SK-N-SH (cell line): ENCODE data around the gene HS6ST1. TPM values are rescaled to one million over a fixed set of nuclear protein-coding genes. Genes with fewer than 3 reads are reported as not detected.

Source experiments
- CTCF ChIA-PET: fragments of 300-600, 350-600 bp; formaldehyde crosslinking; extraction: SDS; loops from one replicate; lab custom pipeline; 2021; lab: Yijun Ruan, JAX
- POLR2A ChIA-PET: fragments of 350-600 bp; sonication (Branson Sonifier 250); formaldehyde crosslinking; extraction: SDS; loops from one replicate; lab custom pipeline; 2020; ENCODE audit warnings: antibody characterized with exemption, inconsistent platforms; lab: Yijun Ruan, JAX
- DNase-seq: peaks from one replicate; pipeline ENCODE4 v3.0.0; 2012
- H2AFZ ChIP-seq: fragments of 200-600 bp; sonication (generic); 2 replicates; pipeline ENCODE4 v1.8.1; 2016; ENCODE audit warnings: antibody characterized with exemption, mild to moderate bottlenecking, low read depth
- H3F3A ChIP-seq: fragments of 200-600 bp; sonication (generic); replicated peaks from 2 replicates; pipeline ENCODE3; 2016; ENCODE audit warnings: antibody characterized with exemption, mild to moderate bottlenecking; ENCODE audit not compliant: insufficient read depth
- H3K27ac ChIP-seq, 2 experiments: fragments of 200-500 bp in 1 of 2; fragments of 200-600 bp in 1 of 2; sonication (Bioruptor generic) in 1 of 2; sonication (generic), shearing (Covaris generic) in 1 of 2; 2 replicates each; pipeline versions ENCODE4 v1.5.1 to v1.6.1; 2014 to 2016; ENCODE audit warnings: low read depth in 2 of 2, inconsistent platforms in 1 of 2, low read length in 1 of 2, mild to moderate bottlenecking in 1 of 2, mixed read lengths in 1 of 2
- H3K27me3 ChIP-seq: fragments of 200-600 bp; sonication (generic), shearing (Covaris generic); 2 replicates; pipeline ENCODE4 v1.6.1; 2016; ENCODE audit warnings: mixed run types; ENCODE audit not compliant: insufficient read depth
- H3K36me3 ChIP-seq, 2 experiments: fragments of 200-500 bp in 1 of 2; fragments of 200-600 bp in 1 of 2; sonication (Bioruptor generic) in 1 of 2; sonication (generic) in 1 of 2; replicated peaks in 1 of 2; 2 replicates each; pipeline versions ENCODE3 to v1.5.1; 2014 to 2016; ENCODE audit warnings: low read length in 1 of 2, mild to moderate bottlenecking in 1 of 2; ENCODE audit not compliant: insufficient read depth in 2 of 2, control insufficient read depth in 1 of 2
- H3K4me1 ChIP-seq, 2 experiments: fragments of 200-500 bp in 1 of 2; fragments of 200-600 bp in 1 of 2; sonication (Bioruptor generic) in 1 of 2; sonication (generic), shearing (Covaris generic) in 1 of 2; 2 replicates each; pipeline versions ENCODE4 v1.5.1 to v1.6.1; 2014 to 2016; ENCODE audit warnings: low read depth in 1 of 2, low read length in 1 of 2, mixed run types in 1 of 2; ENCODE audit not compliant: insufficient read depth in 2 of 2, control insufficient read depth in 1 of 2
- H3K4me2 ChIP-seq: fragments of 200-600 bp; sonication (generic), shearing (Covaris generic); 2 replicates; pipeline ENCODE4 v1.6.1; 2017; ENCODE audit warnings: mixed run types
- H3K4me3 ChIP-seq, 2 experiments: fragments of 200-500 bp in 1 of 2; fragments of 200-600 bp in 1 of 2; sonication (Bioruptor generic) in 1 of 2; sonication (generic), shearing (Covaris generic) in 1 of 2; 2 replicates each; pipeline versions ENCODE4 v1.5.1 to v1.8.1; 2014 to 2016; ENCODE audit warnings: low read depth in 2 of 2, inconsistent platforms in 1 of 2, low read length in 1 of 2, mild to moderate bottlenecking in 1 of 2, mixed read lengths in 1 of 2, moderate library complexity in 1 of 2
- H3K79me2 ChIP-seq: fragments of 200-600 bp; sonication (generic); 2 replicates; pipeline ENCODE4 v1.8.1; 2017; ENCODE audit warnings: mild to moderate bottlenecking; ENCODE audit not compliant: insufficient read depth
- H3K9ac ChIP-seq: fragments of 200-600 bp; sonication (generic); 2 replicates; pipeline ENCODE4 v1.6.1; 2017; ENCODE audit warnings: mixed run types
- H3K9me2 ChIP-seq: fragments of 200-600 bp; sonication (generic); 2 replicates; pipeline ENCODE4 v1.6.1; 2017; ENCODE audit warnings: mixed run types
- H3K9me3 ChIP-seq: fragments of 200-600 bp; sonication (generic); 2 replicates; pipeline ENCODE4 v1.6.1; 2017; ENCODE audit warnings: mixed run types, mild to moderate bottlenecking, moderate library complexity
- H4K20me1 ChIP-seq: fragments of 200-600 bp; sonication (generic); 2 replicates; pipeline ENCODE4 v1.6.1; 2017; ENCODE audit warnings: mild to moderate bottlenecking, mixed run types; ENCODE audit not compliant: insufficient read depth
- CHD2 ChIP-seq: fragments of 150-350 bp; IDR thresholded peaks from 2 replicates; pipeline ENCODE4 v1.6.1; 2018; ENCODE audit warnings: low read length; ENCODE audit not compliant: partially characterized antibody
- ELF1 ChIP-seq: IDR thresholded peaks from 2 replicates; pipeline ENCODE4 v1.4.0; 2012
- NFIC ChIP-seq: IDR thresholded peaks from 2 replicates; pipeline ENCODE4 v1.4.0; 2012; ENCODE audit warnings: borderline replicate concordance
- NRF1 ChIP-seq: IDR thresholded peaks from 2 replicates; pipeline ENCODE4 v1.6.1; 2012; ENCODE audit warnings: low read depth, mild to moderate bottlenecking, low read length
- RAD21 ChIP-seq: IDR thresholded peaks from 2 replicates; pipeline ENCODE4 v1.6.1; 2012; ENCODE audit warnings: mild to moderate bottlenecking, low read length
- RCOR1 ChIP-seq: fragments of 150-350 bp; IDR thresholded peaks from 2 replicates; pipeline ENCODE4 v1.6.1; 2017; ENCODE audit warnings: antibody characterized with exemption, low read length
- RFX5 ChIP-seq: IDR thresholded peaks from 2 replicates; pipeline ENCODE4 v1.6.1; 2012; ENCODE audit warnings: mild to moderate bottlenecking, improper control_type of control experiment, low read length
- RXRA ChIP-seq: IDR thresholded peaks from 2 replicates; pipeline ENCODE4 v1.4.0; 2012; ENCODE audit warnings: low read depth, mild to moderate bottlenecking, borderline replicate concordance
- SMC3 ChIP-seq: IDR thresholded peaks from 2 replicates; pipeline ENCODE4 v1.6.1; 2012; ENCODE audit warnings: low read depth, low read length, improper control_type of control experiment
- TAF1 ChIP-seq: IDR thresholded peaks from 2 replicates; pipeline ENCODE4 v1.6.1; 2012; ENCODE audit warnings: low read depth, mild to moderate bottlenecking, low read length, moderate library complexity, borderline replicate concordance
- TCF12 ChIP-seq: IDR thresholded peaks from 2 replicates; pipeline ENCODE4 v1.4.0; 2012
- TEAD4 ChIP-seq: IDR thresholded peaks from 2 replicates; pipeline ENCODE4 v1.4.0; 2012; ENCODE audit warnings: mild to moderate bottlenecking, borderline replicate concordance; ENCODE audit not compliant: insufficient read depth
- YY1 ChIP-seq: IDR thresholded peaks from 2 replicates; pipeline ENCODE4 v1.4.0; 2012; ENCODE audit warnings: low read depth, mild to moderate bottlenecking
- WGBS: methylation state at CpG from one replicate; pipeline ENCODE4 v1.1.6; 2017; ENCODE audit warnings: low lambda C conversion rate; 5-methylcytosine and 5-hydroxymethylcytosine counted together
- polyA plus RNA-seq, 3 experiments: library from polyadenylated mRNA; depleted of rRNA; stranded (reverse); fragments of >200 nt; gene quantifications; 2 replicates each; pipeline ENCODE4 v1.2.3, GENCODE V29; 2012
- TF ChIP-seq, protein P1 (sequence below): fragments of 150-350 bp; IDR thresholded peaks from 2 replicates; pipeline ENCODE4 v1.6.1; 2017; ENCODE audit warnings: antibody characterized with exemption, low read length, low read depth, borderline replicate concordance
- TF ChIP-seq, protein P2 (sequence below): fragments of 200-600 bp; sonication (generic); IDR thresholded peaks from 2 replicates; pipeline ENCODE4 v1.6.1; 2017; ENCODE audit warnings: antibody characterized with exemption, mild to moderate bottlenecking, moderate library complexity
- TF ChIP-seq, protein P3 (sequence below): IDR thresholded peaks from 2 replicates; pipeline ENCODE4 v1.4.0; 2012; ENCODE audit warnings: low read depth
- TF ChIP-seq, protein P4 (sequence below): IDR thresholded peaks from 2 replicates; pipeline ENCODE4 v1.4.0; 2012; ENCODE audit warnings: low read depth, borderline replicate concordance
- TF ChIP-seq, protein P5 (sequence below): IDR thresholded peaks from 2 replicates; pipeline ENCODE4 v1.6.1; 2012; ENCODE audit warnings: mild to moderate bottlenecking, low read depth, low read length, moderate library complexity

The HS6ST1 gene
- polyA plus RNA-seq, 1 of the 3 experiments (the other 2 are of a cell fraction) = 5.9 TPM

DNA sequence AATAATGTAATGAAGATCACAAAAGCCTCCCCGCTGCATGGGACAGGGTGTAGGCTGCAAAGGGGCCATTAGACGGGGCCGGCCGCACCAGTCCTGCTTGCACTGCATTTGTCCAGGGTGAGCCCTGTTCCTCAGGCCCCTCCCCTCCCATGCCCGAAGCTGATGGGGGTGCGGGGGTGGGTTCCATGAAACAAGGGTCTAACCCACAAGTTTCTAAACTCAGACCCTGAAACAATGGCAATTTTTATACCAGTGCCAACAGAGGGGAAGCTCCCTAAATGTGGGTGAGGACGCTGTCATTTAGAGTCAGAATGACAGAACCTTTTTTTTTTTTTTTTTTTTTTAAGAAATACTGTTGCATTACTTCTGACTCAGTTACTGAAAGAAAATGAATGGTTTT, 39.7 kb downstream of the HS6ST1 start:
- Histone ChIP-seq H3K36me3 (peaks cover 0 to 9% of the 10 kb centered on the region in 2 experiments), H2AFZ (no peak overlapping the region), H3K4me1 (peaks cover 0 to 38% of the 10 kb centered on the region in 2 experiments; a peak in 1 of 4 replicates), H3K9me3 (no peaks in the 10 kb centered on the region), H3K9me2 (no peaks in the 10 kb centered on the region), H4K20me1 (no peaks in the 10 kb centered on the region), H3K4me2 (no peak overlapping the region), H3K4me3 (no peak overlapping the region), H3K9ac (no peak overlapping the region), H3K79me2 (no peaks in the 10 kb centered on the region), H3F3A (no peaks in the 10 kb centered on the region), H3K27me3 (no peaks in the 10 kb centered on the region), H3K27ac (no peak overlapping the region)
- WGBS = 94% methylated on average over 7 of the region's 7 CpGs
- DNase-seq = no peak
- ChIA-PET POLR2A (no interaction called here), CTCF (interaction anchor here (2.1 kb wide), 1 partner anchor 9 kb away, joined by 5 read pairs; no protein-coding TSS in a partner anchor)
- TF ChIP-seq YY1 (no peak), ELF1 (no peak), RXRA (no peak), NRF1 (no peak), TAF1 (no peak), NFIC (no peak), RAD21 (no peak), TEAD4 (no peak), RCOR1 (no peak), TCF12 (no peak), CHD2 (no peak), RFX5 (no peak), SMC3 (no peak)
- TF ChIP-seq, protein P1, sequence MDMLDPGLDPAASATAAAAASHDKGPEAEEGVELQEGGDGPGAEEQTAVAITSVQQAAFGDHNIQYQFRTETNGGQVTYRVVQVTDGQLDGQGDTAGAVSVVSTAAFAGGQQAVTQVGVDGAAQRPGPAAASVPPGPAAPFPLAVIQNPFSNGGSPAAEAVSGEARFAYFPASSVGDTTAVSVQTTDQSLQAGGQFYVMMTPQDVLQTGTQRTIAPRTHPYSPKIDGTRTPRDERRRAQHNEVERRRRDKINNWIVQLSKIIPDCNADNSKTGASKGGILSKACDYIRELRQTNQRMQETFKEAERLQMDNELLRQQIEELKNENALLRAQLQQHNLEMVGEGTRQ = no peak
- TF ChIP-seq, protein P2, sequence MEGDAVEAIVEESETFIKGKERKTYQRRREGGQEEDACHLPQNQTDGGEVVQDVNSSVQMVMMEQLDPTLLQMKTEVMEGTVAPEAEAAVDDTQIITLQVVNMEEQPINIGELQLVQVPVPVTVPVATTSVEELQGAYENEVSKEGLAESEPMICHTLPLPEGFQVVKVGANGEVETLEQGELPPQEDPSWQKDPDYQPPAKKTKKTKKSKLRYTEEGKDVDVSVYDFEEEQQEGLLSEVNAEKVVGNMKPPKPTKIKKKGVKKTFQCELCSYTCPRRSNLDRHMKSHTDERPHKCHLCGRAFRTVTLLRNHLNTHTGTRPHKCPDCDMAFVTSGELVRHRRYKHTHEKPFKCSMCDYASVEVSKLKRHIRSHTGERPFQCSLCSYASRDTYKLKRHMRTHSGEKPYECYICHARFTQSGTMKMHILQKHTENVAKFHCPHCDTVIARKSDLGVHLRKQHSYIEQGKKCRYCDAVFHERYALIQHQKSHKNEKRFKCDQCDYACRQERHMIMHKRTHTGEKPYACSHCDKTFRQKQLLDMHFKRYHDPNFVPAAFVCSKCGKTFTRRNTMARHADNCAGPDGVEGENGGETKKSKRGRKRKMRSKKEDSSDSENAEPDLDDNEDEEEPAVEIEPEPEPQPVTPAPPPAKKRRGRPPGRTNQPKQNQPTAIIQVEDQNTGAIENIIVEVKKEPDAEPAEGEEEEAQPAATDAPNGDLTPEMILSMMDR = no peak
- TF ChIP-seq, protein P3, sequence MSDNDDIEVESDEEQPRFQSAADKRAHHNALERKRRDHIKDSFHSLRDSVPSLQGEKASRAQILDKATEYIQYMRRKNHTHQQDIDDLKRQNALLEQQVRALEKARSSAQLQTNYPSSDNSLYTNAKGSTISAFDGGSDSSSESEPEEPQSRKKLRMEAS = no peak
- TF ChIP-seq, protein P4, sequence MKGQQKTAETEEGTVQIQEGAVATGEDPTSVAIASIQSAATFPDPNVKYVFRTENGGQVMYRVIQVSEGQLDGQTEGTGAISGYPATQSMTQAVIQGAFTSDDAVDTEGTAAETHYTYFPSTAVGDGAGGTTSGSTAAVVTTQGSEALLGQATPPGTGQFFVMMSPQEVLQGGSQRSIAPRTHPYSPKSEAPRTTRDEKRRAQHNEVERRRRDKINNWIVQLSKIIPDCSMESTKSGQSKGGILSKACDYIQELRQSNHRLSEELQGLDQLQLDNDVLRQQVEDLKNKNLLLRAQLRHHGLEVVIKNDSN = no peak
- TF ChIP-seq, protein P5, sequence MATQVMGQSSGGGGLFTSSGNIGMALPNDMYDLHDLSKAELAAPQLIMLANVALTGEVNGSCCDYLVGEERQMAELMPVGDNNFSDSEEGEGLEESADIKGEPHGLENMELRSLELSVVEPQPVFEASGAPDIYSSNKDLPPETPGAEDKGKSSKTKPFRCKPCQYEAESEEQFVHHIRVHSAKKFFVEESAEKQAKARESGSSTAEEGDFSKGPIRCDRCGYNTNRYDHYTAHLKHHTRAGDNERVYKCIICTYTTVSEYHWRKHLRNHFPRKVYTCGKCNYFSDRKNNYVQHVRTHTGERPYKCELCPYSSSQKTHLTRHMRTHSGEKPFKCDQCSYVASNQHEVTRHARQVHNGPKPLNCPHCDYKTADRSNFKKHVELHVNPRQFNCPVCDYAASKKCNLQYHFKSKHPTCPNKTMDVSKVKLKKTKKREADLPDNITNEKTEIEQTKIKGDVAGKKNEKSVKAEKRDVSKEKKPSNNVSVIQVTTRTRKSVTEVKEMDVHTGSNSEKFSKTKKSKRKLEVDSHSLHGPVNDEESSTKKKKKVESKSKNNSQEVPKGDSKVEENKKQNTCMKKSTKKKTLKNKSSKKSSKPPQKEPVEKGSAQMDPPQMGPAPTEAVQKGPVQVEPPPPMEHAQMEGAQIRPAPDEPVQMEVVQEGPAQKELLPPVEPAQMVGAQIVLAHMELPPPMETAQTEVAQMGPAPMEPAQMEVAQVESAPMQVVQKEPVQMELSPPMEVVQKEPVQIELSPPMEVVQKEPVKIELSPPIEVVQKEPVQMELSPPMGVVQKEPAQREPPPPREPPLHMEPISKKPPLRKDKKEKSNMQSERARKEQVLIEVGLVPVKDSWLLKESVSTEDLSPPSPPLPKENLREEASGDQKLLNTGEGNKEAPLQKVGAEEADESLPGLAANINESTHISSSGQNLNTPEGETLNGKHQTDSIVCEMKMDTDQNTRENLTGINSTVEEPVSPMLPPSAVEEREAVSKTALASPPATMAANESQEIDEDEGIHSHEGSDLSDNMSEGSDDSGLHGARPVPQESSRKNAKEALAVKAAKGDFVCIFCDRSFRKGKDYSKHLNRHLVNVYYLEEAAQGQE = no peak
